IMR-90 (cell line): ENCODE measurements around the gene UBE3C. TPM values are rescaled to one million over a fixed set of nuclear protein-coding genes. Genes with fewer than 3 reads are reported as not detected.

Experiments used
- ATAC-seq: fragments of 200-7000 bp; cut with Tn5 transposase; 2 replicates; pipeline ENCODE4 v1.9.1; 2020; ENCODE audit warnings: low read depth, mild to moderate bottlenecking, moderate library complexity
- BruUV-seq: library from RNA; stranded (reverse); fragments of 400-500 nt; replicated peaks from 2 replicates; lab custom pipeline; 2021; lab: Mats Ljungman, UMichigan
- CTCF ChIA-PET: fragments of 300-600 bp; formaldehyde crosslinking; extraction: SDS; loops from one replicate; lab custom pipeline; 2021; ENCODE audit warnings: antibody characterized with exemption; lab: Yijun Ruan, JAX
- POLR2A ChIA-PET: fragments of 300-600 bp; sonication (Branson Sonifier 250); formaldehyde crosslinking; loops from one replicate; lab custom pipeline; 2022; ENCODE audit warnings: antibody characterized with exemption; ENCODE audit not compliant: unreplicated experiment; lab: Charles Lee
- DNase-seq: peaks from one replicate; pipeline ENCODE4 v3.0.0; 2013
- H2AFZ ChIP-seq: replicated peaks from 2 replicates; pipeline ENCODE3; 2013; ENCODE audit warnings: low read length, mild to moderate bottlenecking; ENCODE audit not compliant: poor library complexity
- H2AK5ac ChIP-seq: 2 replicates; pipeline ENCODE4 v1.6.1; 2013; ENCODE audit warnings: low read depth, low read length, inconsistent platforms
- H2AK9ac ChIP-seq: replicated peaks from 2 replicates; pipeline ENCODE3; 2013; ENCODE audit warnings: mild to moderate bottlenecking, low read depth, low read length, moderate library complexity; ENCODE audit not compliant: poor library complexity
- H2BK120ac ChIP-seq: 2 replicates; pipeline ENCODE4 v1.6.1; 2013; ENCODE audit warnings: low read depth, low read length, inconsistent platforms
- H2BK15ac ChIP-seq: 3 replicates; pipeline ENCODE4 v1.6.1; 2013; ENCODE audit warnings: low read depth, low read length, inconsistent platforms
- H2BK20ac ChIP-seq: 2 replicates; pipeline ENCODE4 v1.6.1; 2013; ENCODE audit warnings: low read depth, mild to moderate bottlenecking, inconsistent platforms, low read length, moderate library complexity
- H2BK5ac ChIP-seq: 2 replicates; pipeline ENCODE4 v1.6.1; 2013; ENCODE audit warnings: mild to moderate bottlenecking, low read depth, low read length, inconsistent platforms; ENCODE audit not compliant: poor library complexity, severe bottlenecking
- H3K14ac ChIP-seq: replicated peaks from 2 replicates; pipeline ENCODE4 v1.6.1; 2013; ENCODE audit warnings: low read depth, low read length, inconsistent platforms
- H3K18ac ChIP-seq: 2 replicates; pipeline ENCODE4 v1.6.1; 2013; ENCODE audit warnings: low read depth, low read length, control low read depth
- H3K23ac ChIP-seq: 2 replicates; pipeline ENCODE4 v1.6.1; 2013; ENCODE audit warnings: low read depth, low read length, inconsistent platforms
- H3K27ac ChIP-seq: 2 replicates; pipeline ENCODE4 v1.5.1; 2013; ENCODE audit warnings: mild to moderate bottlenecking, control low read depth, low read length; ENCODE audit not compliant: insufficient read depth
- H3K27me3 ChIP-seq: 2 replicates; pipeline ENCODE4 v1.6.1; 2013; ENCODE audit warnings: low read length; ENCODE audit not compliant: control insufficient read depth, insufficient read depth
- H3K36me3 ChIP-seq: 2 replicates; pipeline ENCODE4 v1.6.1; 2013; ENCODE audit warnings: low read length, mixed read lengths; ENCODE audit not compliant: control insufficient read depth, insufficient read depth
- H3K4ac ChIP-seq: 2 replicates; pipeline ENCODE4 v1.6.1; 2013; ENCODE audit warnings: low read depth, low read length, inconsistent platforms
- H3K4me1 ChIP-seq: 2 replicates; pipeline ENCODE4 v1.6.1; 2013; ENCODE audit warnings: low read length, mixed read lengths; ENCODE audit not compliant: control insufficient read depth, insufficient read depth
- H3K4me2 ChIP-seq: 2 replicates; pipeline ENCODE4 v1.6.1; 2013; ENCODE audit warnings: low read depth, mild to moderate bottlenecking, control low read depth, low read length, moderate library complexity
- H3K4me3 ChIP-seq: 2 replicates; pipeline ENCODE4 v1.5.1; 2013; ENCODE audit warnings: low read depth, mild to moderate bottlenecking, control low read depth, low read length, moderate library complexity; ENCODE audit not compliant: insufficient read depth
- H3K56ac ChIP-seq: 2 replicates; pipeline ENCODE4 v1.6.1; 2013; ENCODE audit warnings: low read length, inconsistent platforms; ENCODE audit not compliant: insufficient read depth; ENCODE audit errors: extremely low read depth
- H3K79me1 ChIP-seq, 2 experiments: 2 replicates each; pipeline ENCODE4 v1.6.1; 2013; ENCODE audit warnings: low read length in 2 of 2, inconsistent platforms in 1 of 2, low read depth in 1 of 2
- H3K9ac ChIP-seq: 2 replicates; pipeline ENCODE4 v1.6.1; 2013; ENCODE audit warnings: low read depth, low read length, control low read depth
- H3K9me1 ChIP-seq: 2 replicates; pipeline ENCODE4 v1.6.1; 2013; ENCODE audit warnings: low read length, inconsistent platforms; ENCODE audit not compliant: insufficient read depth
- H3K9me3 ChIP-seq: 2 replicates; pipeline ENCODE4 v1.6.1; 2013; ENCODE audit warnings: low read length; ENCODE audit not compliant: control insufficient read depth, insufficient read depth
- H4K20me1 ChIP-seq: 2 replicates; pipeline ENCODE4 v1.6.1; 2013; ENCODE audit warnings: low read length, inconsistent platforms; ENCODE audit not compliant: insufficient read depth
- H4K5ac ChIP-seq: 2 replicates; pipeline ENCODE4 v1.6.1; 2013; ENCODE audit warnings: mild to moderate bottlenecking, low read depth, low read length, control low read depth
- H4K8ac ChIP-seq, 2 experiments: 2 replicates each; pipeline ENCODE4 v1.6.1; 2013; ENCODE audit warnings: low read depth in 2 of 2, low read length in 2 of 2, control low read depth in 1 of 2, inconsistent platforms in 1 of 2
- H4K91ac ChIP-seq: 2 replicates; pipeline ENCODE4 v1.6.1; 2013; ENCODE audit warnings: low read depth, low read length, inconsistent platforms; ENCODE audit not compliant: insufficient read depth
- BHLHE40 ChIP-seq: fragments of 150-350 bp; IDR thresholded peaks from 2 replicates; pipeline ENCODE4 v1.6.1; 2016; ENCODE audit warnings: mild to moderate bottlenecking, low read depth, low read length
- CEBPB ChIP-seq: IDR thresholded peaks from 2 replicates; pipeline ENCODE4 v1.6.1; 2012; ENCODE audit warnings: low read depth, low read length, improper control_type of control experiment
- CHD1 ChIP-seq: IDR thresholded peaks from 2 replicates; pipeline ENCODE4 v1.6.1; 2012; ENCODE audit warnings: low read depth, low read length, improper control_type of control experiment
- CTCF ChIP-seq: conservative IDR thresholded peaks from 2 replicates; pipeline ENCODE4 v1.5.1; 2012; ENCODE audit warnings: mild to moderate bottlenecking, low read depth, low read length, improper control_type of control experiment
- ELK1 ChIP-seq: fragments of 150-350 bp; IDR thresholded peaks from 2 replicates; pipeline ENCODE4 v1.6.1; 2016; ENCODE audit warnings: low read depth, mild to moderate bottlenecking, low read length, moderate library complexity, borderline replicate concordance
- FOS ChIP-seq: fragments of 150-350 bp; IDR thresholded peaks from 2 replicates; pipeline ENCODE4 v1.6.1; 2016; ENCODE audit warnings: low read depth, low read length
- MAFK ChIP-seq: IDR thresholded peaks from 2 replicates; pipeline ENCODE4 v1.6.1; 2012; ENCODE audit warnings: low read depth, low read length, improper control_type of control experiment
- MAZ ChIP-seq: IDR thresholded peaks from 2 replicates; pipeline ENCODE4 v1.6.1; 2012; ENCODE audit warnings: low read depth, mild to moderate bottlenecking, low read length, improper control_type of control experiment, moderate library complexity, borderline replicate concordance
- MXI1 ChIP-seq: IDR thresholded peaks from 2 replicates; pipeline ENCODE4 v1.6.1; 2012; ENCODE audit warnings: low read depth, mild to moderate bottlenecking, low read length, moderate library complexity, borderline replicate concordance
- NFE2L2 ChIP-seq: fragments of 150-350 bp; IDR thresholded peaks from 2 replicates; pipeline ENCODE4 v1.6.1; 2016; ENCODE audit warnings: low read depth, mild to moderate bottlenecking, low read length
- POLR2A ChIP-seq: IDR thresholded peaks from 2 replicates; pipeline ENCODE4 v1.6.1; 2012; ENCODE audit warnings: mild to moderate bottlenecking, low read depth, low read length
- RAD21 ChIP-seq: IDR thresholded peaks from 2 replicates; pipeline ENCODE4 v1.6.1; 2012; ENCODE audit warnings: low read length, improper control_type of control experiment
- RCOR1 ChIP-seq: IDR thresholded peaks from 2 replicates; pipeline ENCODE4 v1.6.1; 2012; ENCODE audit warnings: mild to moderate bottlenecking, low read length, improper control_type of control experiment; ENCODE audit not compliant: insufficient replicate concordance
- RFX5 ChIP-seq: IDR thresholded peaks from 2 replicates; pipeline ENCODE4 v1.8.0; 2012; ENCODE audit warnings: low read depth, mild to moderate bottlenecking, low read length, moderate library complexity
- SMC3 ChIP-seq: fragments of 150-350 bp; IDR thresholded peaks from 2 replicates; pipeline ENCODE4 v1.6.1; 2016; ENCODE audit warnings: low read depth, mild to moderate bottlenecking, antibody characterized with exemption, low read length, moderate library complexity
- USF2 ChIP-seq: fragments of 150-350 bp; IDR thresholded peaks from 2 replicates; pipeline ENCODE4 v1.6.1; 2017; ENCODE audit warnings: mild to moderate bottlenecking, antibody characterized with exemption, low read length, low read depth
- WGBS, 2 experiments: methylation state at CpG; one replicate each; pipeline versions ENCODE4 v1.1.5 to v1.1.7; 2013; ENCODE audit warnings: missing lambda C conversion rate in 2 of 2; ENCODE audit not compliant: insufficient read length in 1 of 2; ENCODE audit errors: extremely low coverage in 2 of 2; 5-methylcytosine and 5-hydroxymethylcytosine counted together
- dilution Hi-C: fragments of 300-500 bp; cut with HindIII; formaldehyde crosslinking; loops from one replicate; pipeline ENCODE4 v1.14.3; 2018; ENCODE audit warnings: low sequenced_read_pairs; ENCODE audit not compliant: unreplicated experiment
- in situ Hi-C: fragments of 300-500 bp; cut with MboI; formaldehyde crosslinking; loops from 3 replicates; pipeline ENCODE4 v1.14.3; 2019; ENCODE audit warnings: low sequenced_read_pairs, inconsistent platforms, mixed read lengths
- intact Hi-C: fragments of 100-400 bp; cut with micrococcal nuclease; formaldehyde crosslinking; loops from 2 replicates; pipeline ENCODE4 v1.10.0; 2022
- polyA plus RNA-seq, 3 experiments: library from polyadenylated mRNA; depleted of rRNA; stranded (reverse); fragments of >200 nt; gene quantifications; 2 replicates each; pipeline ENCODE4 v1.2.3, GENCODE V29; 2012; ENCODE audit warnings: low replicate concordance in 1 of 3
- total RNA-seq: library from RNA; depleted of rRNA; stranded (reverse); fragments of >200 nt; gene quantifications from 2 replicates; pipeline ENCODE4 v1.2.3, GENCODE V29; 2012

UBE3C gene
- total and polyA plus RNA-seq, 2 of the 4 experiments (the other 2 are of a cell fraction): 43.0 to 60.6 TPM

- H4K20me1 ChIP-seq: no peaks in the 10 kb centered on the region
- BruUV-seq: no TSS peak
- no peak overlapping the region for H3K9ac ChIP-seq
- H2BK5ac ChIP-seq: no peak overlapping the region
- 99% methylated on average over 13 of the region's 23 CpGs; no CpG with 5 or more reads in 1 of the 2 experiments for WGBS, 2 experiments
- ATAC-seq (no peak), DNase-seq (no peak)
- no peak overlapping the region for H3K4ac ChIP-seq
- no peak overlapping the region for H4K8ac ChIP-seq
- intact Hi-C loops (no loop called here), in situ Hi-C loops (loop anchor here (25.0 kb wide), 1 partner anchor 301 kb away; no protein-coding TSS in a partner anchor), dilution Hi-C loops (no loop called here)
- H2AK5ac ChIP-seq: no peak overlapping the region
- no peak overlapping the region for H3K4me3 ChIP-seq
- no peak overlapping the region for H4K91ac ChIP-seq
- CTCF ChIA-PET: no interaction called here
- H3K27ac ChIP-seq: no peak overlapping the region
- TF ChIP-seq CEBPB (no peak), NFE2L2 (no peak), POLR2A (no peak), MAFK (no peak), ELK1 (no peak), MAZ (no peak), USF2 (no peak), RFX5 (no peak), RCOR1 (no peak), MXI1 (no peak), FOS (no peak), CTCF (no peak), SMC3 (no peak), CHD1 (no peak), BHLHE40 (no peak), RAD21 (no peak)
- H2AFZ ChIP-seq: no peak overlapping the region
- no peak overlapping the region for H4K5ac ChIP-seq
- H3K14ac ChIP-seq: no peak overlapping the region
- H3K56ac ChIP-seq: no peak overlapping the region
- no peak overlapping the region for H2BK120ac ChIP-seq
- no peak overlapping the region for H2BK20ac ChIP-seq
- POLR2A ChIA-PET: no interaction called here
- H3K79me1 ChIP-seq: peaks cover 6 to 11% of the 10 kb centered on the region in 2 experiments; a peak in 3 of 4 replicates
- no peaks in the 10 kb centered on the region for H3K4me1 ChIP-seq
- H3K27me3 ChIP-seq: no peaks in the 10 kb centered on the region
- no peak overlapping the region for H3K23ac ChIP-seq
- no peak overlapping the region for H3K4me2 ChIP-seq
- H3K9me1 ChIP-seq: no peaks in the 10 kb centered on the region; the same call in 1 of the 2 replicates
- no peak overlapping the region for H3K18ac ChIP-seq
- H2AK9ac ChIP-seq: no peak overlapping the region
- no peaks in the 10 kb centered on the region for H3K9me3 ChIP-seq
- H2BK15ac ChIP-seq: no peak overlapping the region
- peaks cover 50% of the 10 kb centered on the region for H3K36me3 ChIP-seq
Measured at GRCh38 chr7:157263156-157263555, 124.4 kb downstream of the UBE3C start.
